Measurements from ENCODE around the gene ENAH.

- TF ChIP-seq POLR2A (IDR thresholded peaks at IDR 0.05; ENCODE audit: low read length) (no peak), GATA1 (IDR thresholded peaks at IDR 0.05; ENCODE audit: low read depth, low read length) (no peak)
Measured at GRCh38 chr1:225508538-225509375, 144.2 kb downstream of the ENAH start.

Data from erythroblast (primary cell).